ENCODE measurements around the gene SFXN1. TPM values are rescaled to one million over a fixed set of nuclear protein-coding genes. Genes with fewer than 3 reads are reported as not detected.

Gene SFXN1
- total RNA-seq, 1 experiment from 2014 or later: 239 TPM

GRCh38 chr5:175573493-175574269 lies 95.3 kb downstream of the SFXN1 start:
- no peak for DNase-seq (ENCODE audit: low spot score)

- no peak for DNase-seq (ENCODE audit: low spot score)
Measured at GRCh38 chr5:175575301-175575700, 96.9 kb downstream of the SFXN1 start.

GRCh38 chr5:175576096-175576495 lies 97.7 kb downstream of the SFXN1 start:
- no peak for DNase-seq (ENCODE audit: low spot score)

- no peak for DNase-seq (ENCODE audit: low spot score)
Measured at GRCh38 chr5:175576591-175576990, 98.2 kb downstream of the SFXN1 start.

Other genes with a start within 250 kb of the SFXN1 start
- not detected in 2 replicates for gene DRD1, start 34.4 kb upstream of the SFXN1 start, total RNA-seq (2014; rRNA removed; shearing (Covaris generic))
- gene HRH2, start 179.5 kb downstream of the SFXN1 start, total RNA-seq (2014; rRNA removed; shearing (Covaris generic)): 0.46 and 0.88 TPM in 2 replicates